Panc1 (cell line): ENCODE results near the gene TSC22D4.

ENCODE experiments used
- CTCF ChIP-seq: fragments of 450-650 bp; IDR thresholded peaks from 2 replicates; pipeline ENCODE4 v1.5.1; 2017; ENCODE audit warnings: mild to moderate bottlenecking
- POLR2AphosphoS5 ChIP-seq: IDR thresholded peaks from 2 replicates; pipeline ENCODE4 v1.6.1; 2012; ENCODE audit warnings: mild to moderate bottlenecking, low read depth, low read length, moderate library complexity
- REST ChIP-seq, 2 experiments: IDR thresholded peaks; 2 replicates each; pipeline ENCODE4 v1.6.1; 2011 to 2012; ENCODE audit warnings: low read depth in 2 of 2, control low read depth in 1 of 2, low read length in 1 of 2, mild to moderate bottlenecking in 1 of 2, moderate library complexity in 1 of 2; ENCODE audit not compliant: insufficient read depth in 1 of 2
- SIN3A ChIP-seq: IDR thresholded peaks from 2 replicates; pipeline ENCODE4 v1.6.1; 2012; ENCODE audit warnings: low read depth, mild to moderate bottlenecking, low read length, moderate library complexity, borderline replicate concordance; ENCODE audit not compliant: insufficient read depth
- TCF7L2 ChIP-seq: IDR thresholded peaks from 2 replicates; pipeline ENCODE4 v1.6.1; 2011; ENCODE audit warnings: mild to moderate bottlenecking, low read depth, low read length, inconsistent platforms

GRCh38 chr7:100484673-100485045 lies 5.6 kb upstream of the TSC22D4 start:
- TF ChIP-seq CTCF (no peak), SIN3A (no peak), POLR2AphosphoS5 (no peak), REST (IDR thresholded peaks at IDR 0.05; ENCODE audit: insufficient read depth in 1 of 2, low read depth in 2 of 2, low read length in 1 of 2) (no peak), TCF7L2 (no peak)
